ENCODE measurements around the gene NFE2L1. TPM values are rescaled to one million over a fixed set of nuclear protein-coding genes. Genes with fewer than 3 reads are reported as not detected.
A peak's percentile ranks its signal among the peaks of the same experiment; 100 is the strongest.

The NFE2L1 gene
- total RNA-seq, 1 experiment from 2014 or later, result 135 TPM

DNA sequence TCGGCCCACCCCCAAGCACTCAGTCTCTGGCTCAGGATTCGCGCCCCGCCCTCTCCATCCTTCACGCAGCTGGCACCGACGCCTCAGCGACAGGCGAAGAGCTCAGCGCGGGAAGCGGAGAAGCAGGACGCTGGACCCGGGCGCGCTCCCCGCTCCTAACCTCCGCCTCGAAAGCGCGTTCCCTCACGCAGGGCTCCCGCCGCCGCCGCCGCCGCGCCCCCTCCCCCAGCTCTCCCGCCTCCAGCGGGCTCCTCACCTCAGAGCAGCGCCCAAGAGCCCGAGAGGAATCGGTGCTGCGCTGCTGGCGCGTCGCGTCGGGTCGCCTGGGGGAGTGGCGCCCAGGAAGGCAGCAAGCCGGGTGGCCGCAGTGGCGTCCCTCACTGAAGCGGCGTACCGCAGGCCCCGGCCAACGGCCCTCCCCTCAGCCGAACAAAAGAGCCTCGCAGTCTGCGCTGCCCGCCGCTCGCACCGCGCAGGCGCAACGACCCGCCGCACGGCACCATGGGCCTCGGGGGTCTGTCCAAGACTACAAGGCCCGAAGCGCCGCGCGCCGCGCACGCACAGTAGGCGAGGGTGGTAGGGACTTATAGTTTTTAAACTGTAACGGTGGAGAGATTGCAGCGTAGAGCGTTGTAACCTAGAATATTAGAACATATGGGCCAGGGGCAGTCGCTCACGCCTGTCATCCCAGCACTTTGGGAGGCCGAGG is 53.0 kb downstream of the NFE2L1 start, which contains the start of gene CBX1 (continued):
- TF ChIP-seq, protein P1, sequence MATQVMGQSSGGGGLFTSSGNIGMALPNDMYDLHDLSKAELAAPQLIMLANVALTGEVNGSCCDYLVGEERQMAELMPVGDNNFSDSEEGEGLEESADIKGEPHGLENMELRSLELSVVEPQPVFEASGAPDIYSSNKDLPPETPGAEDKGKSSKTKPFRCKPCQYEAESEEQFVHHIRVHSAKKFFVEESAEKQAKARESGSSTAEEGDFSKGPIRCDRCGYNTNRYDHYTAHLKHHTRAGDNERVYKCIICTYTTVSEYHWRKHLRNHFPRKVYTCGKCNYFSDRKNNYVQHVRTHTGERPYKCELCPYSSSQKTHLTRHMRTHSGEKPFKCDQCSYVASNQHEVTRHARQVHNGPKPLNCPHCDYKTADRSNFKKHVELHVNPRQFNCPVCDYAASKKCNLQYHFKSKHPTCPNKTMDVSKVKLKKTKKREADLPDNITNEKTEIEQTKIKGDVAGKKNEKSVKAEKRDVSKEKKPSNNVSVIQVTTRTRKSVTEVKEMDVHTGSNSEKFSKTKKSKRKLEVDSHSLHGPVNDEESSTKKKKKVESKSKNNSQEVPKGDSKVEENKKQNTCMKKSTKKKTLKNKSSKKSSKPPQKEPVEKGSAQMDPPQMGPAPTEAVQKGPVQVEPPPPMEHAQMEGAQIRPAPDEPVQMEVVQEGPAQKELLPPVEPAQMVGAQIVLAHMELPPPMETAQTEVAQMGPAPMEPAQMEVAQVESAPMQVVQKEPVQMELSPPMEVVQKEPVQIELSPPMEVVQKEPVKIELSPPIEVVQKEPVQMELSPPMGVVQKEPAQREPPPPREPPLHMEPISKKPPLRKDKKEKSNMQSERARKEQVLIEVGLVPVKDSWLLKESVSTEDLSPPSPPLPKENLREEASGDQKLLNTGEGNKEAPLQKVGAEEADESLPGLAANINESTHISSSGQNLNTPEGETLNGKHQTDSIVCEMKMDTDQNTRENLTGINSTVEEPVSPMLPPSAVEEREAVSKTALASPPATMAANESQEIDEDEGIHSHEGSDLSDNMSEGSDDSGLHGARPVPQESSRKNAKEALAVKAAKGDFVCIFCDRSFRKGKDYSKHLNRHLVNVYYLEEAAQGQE (IDR thresholded peaks at IDR 0.05; ENCODE audit: low read depth), result no peak
- TF ChIP-seq CEBPB (IDR thresholded peaks at IDR 0.05; ENCODE audit: low read depth), result no peak

DNA sequence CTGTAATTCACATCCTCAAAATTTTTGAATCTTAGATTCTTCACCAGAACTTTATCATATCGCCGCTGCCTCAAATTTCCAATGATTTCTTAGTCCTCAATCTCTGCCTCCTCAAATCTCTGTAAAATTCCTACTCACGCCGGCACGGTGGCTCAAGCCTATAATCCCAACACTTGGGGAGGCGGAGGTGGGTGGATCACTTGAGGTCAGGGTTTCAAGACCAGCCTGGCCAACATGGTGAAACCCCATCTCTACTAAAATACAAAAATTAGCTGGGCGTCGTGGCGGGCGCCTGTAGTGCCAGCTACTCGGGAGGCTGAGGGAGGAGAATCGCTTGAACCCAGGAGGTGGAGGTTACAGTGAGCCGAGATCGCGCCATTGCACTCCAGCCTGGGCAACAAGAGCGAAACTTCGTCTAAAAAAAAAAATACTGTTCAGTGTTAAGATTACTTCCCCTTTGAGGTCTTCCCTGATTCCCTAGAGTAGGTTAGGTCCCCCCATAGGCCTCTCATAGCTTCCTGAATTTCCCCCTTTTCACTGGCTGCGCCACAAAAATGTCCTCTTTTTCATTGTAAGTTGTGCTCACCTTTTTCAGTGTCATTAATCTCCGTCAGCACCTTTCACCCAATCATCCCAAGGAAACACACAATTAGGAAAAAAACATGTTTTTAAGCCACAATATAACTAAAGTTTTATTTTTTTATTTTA is 54.0 kb downstream of the NFE2L1 start:
- TF ChIP-seq JUND (IDR thresholded peaks at IDR 0.05) (no peak), FOSL1 (IDR thresholded peaks at IDR 0.05; ENCODE audit: low read depth) (no peak), YY1 (IDR thresholded peaks at IDR 0.05; ENCODE audit: extremely low read depth, insufficient replicate concordance, low read depth, low read length) (no peak), CEBPB (IDR thresholded peaks at IDR 0.05; ENCODE audit: low read depth) (no peak), EZH2phosphoT487 (IDR thresholded peaks at IDR 0.05; ENCODE audit: borderline replicate concordance) (no peak), CBX3 (IDR thresholded peaks at IDR 0.05; ENCODE audit: low read depth) (no peak), ZFX (IDR thresholded peaks at IDR 0.05) (no peak)
- Histone ChIP-seq H3K27ac (ENCODE audit: low read depth, low read length) (peak overlapping the region; percentile 95), H3K36me3 (ENCODE audit: control insufficient read depth in 1 of 2, insufficient read depth in 2 of 2, low read length in 2 of 2) (peaks cover 0 to 4% of the 10 kb centered on the region in 2 experiments; a peak in 1 of 4 replicates), H3K79me2 (ENCODE audit: insufficient read depth, low read length) (peaks cover 40% of the 10 kb centered on the region), H3K9me3 (ENCODE audit: control insufficient read depth in 1 of 2, insufficient read depth in 1 of 2, low read depth in 1 of 2, low read length in 2 of 2) (peaks cover 0 to 4% of the 10 kb centered on the region in 2 experiments; a peak in 1 of 4 replicates), H4K20me1 (ENCODE audit: insufficient read depth) (peaks cover 6% of the 10 kb centered on the region; the same call in 1 of the 2 replicates), H3K9ac (ENCODE audit: low read length) (no peak overlapping the region), H2AFZ (ENCODE audit: low read depth, low read length, poor library complexity, severe bottlenecking) (no peak overlapping the region), H3K9me2 (ENCODE audit: insufficient read depth) (no peaks in the 10 kb centered on the region), H3K27me3 (ENCODE audit: insufficient read depth, low read length) (no peaks in the 10 kb centered on the region), H3K4me2 (ENCODE audit: low read length) (peak overlapping the region; percentile 79), H3K4me1 (ENCODE audit: control insufficient read depth in 1 of 2, insufficient read depth in 2 of 2, low read length in 2 of 2) (peaks cover 9 to 27% of the 10 kb centered on the region in 2 experiments), H3K4me3 (replicated peaks in 1 of 2; ENCODE audit: low read depth in 1 of 2, low read length in 2 of 2) (peak overlapping the region; percentile 93 to 94)
- RAD21 ChIA-PET (ENCODE audit: low non-redundant PET in 1 of 2, low total read pairs in 2 of 2, uncharacterized antibody in 2 of 2, unreplicated experiment in 2 of 2), result no interaction called here
- no TSS peak for BruUV-seq (replicated peaks)
- intact Hi-C loops (cut with micrococcal nuclease), result no loop called here
- no peak for ATAC-seq
- DNase-seq (ENCODE audit: low read depth, low spot score), result no peak
- CTCF ChIA-PET, result interaction anchor here (0.7 to 4.2 kb wide), 4 partner anchors 22 to 1050 kb away, joined by 3 to 23 read pairs (median 11); no protein-coding TSS in a partner anchor
- POLR2A ChIA-PET, result interaction anchor here (2.9 kb wide), 1 partner anchor 53 kb away, joined by 14 read pairs; the partner anchor contains the start of gene NFE2L1

Data from HCT116 (cell line).